MM.1S (cell line): ENCODE data around the gene ARFGAP1.

Experiments used
- CTCF ChIP-seq: fragments of 300-600 bp; sonication (generic); IDR thresholded peaks from 2 replicates; pipeline ENCODE4 v1.5.1; 2016; ENCODE audit warnings: antibody characterized with exemption, low read length, mixed read lengths
- EZH2 ChIP-seq: fragments of 300-600 bp; sonication (generic); optimal IDR thresholded peaks from 2 replicates; pipeline ENCODE3; 2017; ENCODE audit warnings: low read depth, mild to moderate bottlenecking, antibody characterized with exemption, low read length, mixed read lengths

- TF ChIP-seq CTCF (no peak), EZH2 (no peak)
Measured at GRCh38 chr20:63223826-63224207, 48.8 kb upstream of the ARFGAP1 start.
